A673 (cell line): ENCODE measurements around the gene MEGF6. TPM values are rescaled to one million over a fixed set of nuclear protein-coding genes. Genes with fewer than 3 reads are reported as not detected.

ENCODE experiments used
- BruUV-seq: library from RNA; stranded (reverse); fragments of 400-500 nt; replicated peaks from 2 replicates; lab custom pipeline; 2021; lab: Mats Ljungman, UMichigan
- CTCF ChIA-PET: fragments of 300-600 bp; sonication (Branson Sonifier 250); formaldehyde crosslinking; loops from one replicate; lab custom pipeline; 2022; ENCODE audit warnings: antibody characterized with exemption; lab: Charles Lee
- POLR2A ChIA-PET: fragments of 300-600 bp; sonication (Branson Sonifier 250); formaldehyde crosslinking; loops from one replicate; lab custom pipeline; 2022; ENCODE audit warnings: antibody characterized with exemption; ENCODE audit not compliant: low non-redundant PET; lab: Charles Lee
- DNase-seq: peaks from one replicate; pipeline ENCODE4 v3.0.0-alpha.2; 2015; ENCODE audit warnings: low spot score
- H3K27ac ChIP-seq: fragments of 200-600 bp; sonication (generic); 2 replicates; pipeline ENCODE4 v1.5.1; 2016; ENCODE audit warnings: mixed run types, low read depth, mild to moderate bottlenecking, mixed read lengths, antibody characterized with exemption, low read length; ENCODE audit not compliant: poor library complexity, severe bottlenecking
- H3K27me3 ChIP-seq: fragments of 200-600 bp; sonication (generic); replicated peaks from 2 replicates; pipeline ENCODE4 v1.6.1; 2017; ENCODE audit warnings: mixed run types, low read depth, mild to moderate bottlenecking, mixed read lengths, antibody characterized with exemption, low read length; ENCODE audit not compliant: insufficient read depth, poor library complexity
- H3K36me3 ChIP-seq: fragments of 200-600 bp; sonication (generic); 2 replicates; pipeline ENCODE4 v1.6.1; 2016; ENCODE audit warnings: mixed run types, mild to moderate bottlenecking, mixed read lengths, antibody characterized with exemption, low read length; ENCODE audit not compliant: insufficient read depth, poor library complexity, severe bottlenecking
- H3K4me1 ChIP-seq: fragments of 200-600 bp; sonication (generic); 2 replicates; pipeline ENCODE4 v1.6.1; 2017; ENCODE audit warnings: mixed run types, mild to moderate bottlenecking, mixed read lengths, antibody characterized with exemption, low read length; ENCODE audit not compliant: insufficient read depth, poor library complexity, severe bottlenecking
- H3K4me3 ChIP-seq: fragments of 200-600 bp; sonication (generic); 2 replicates; pipeline ENCODE4 v1.5.1; 2016; ENCODE audit warnings: low read depth, mixed run types, mild to moderate bottlenecking, mixed read lengths, low read length; ENCODE audit not compliant: poor library complexity, severe bottlenecking
- H3K9me3 ChIP-seq: fragments of 200-600 bp; sonication (generic); 2 replicates; pipeline ENCODE4 v1.6.1; 2016; ENCODE audit warnings: mixed run types, low read depth, mild to moderate bottlenecking, mixed read lengths, antibody characterized with exemption, low read length; ENCODE audit not compliant: poor library complexity, severe bottlenecking
- EZH2 ChIP-seq: fragments of 200-600 bp; sonication (generic); IDR thresholded peaks from 2 replicates; pipeline ENCODE4 v1.6.1; 2017; ENCODE audit warnings: borderline replicate concordance, low read depth, mild to moderate bottlenecking, mixed read lengths, antibody characterized with exemption, low read length; ENCODE audit not compliant: poor library complexity, severe bottlenecking
- intact Hi-C: fragments of 100-400 bp; cut with micrococcal nuclease; formaldehyde crosslinking; loops from one replicate; pipeline ENCODE4 v1.10.0; 2022; ENCODE audit not compliant: unreplicated experiment
- total RNA-seq: library from RNA; stranded (reverse); gene quantifications from 2 replicates; pipeline ENCODE4 v1.2.3, GENCODE V29; 2021
- TF ChIP-seq, protein P1 (sequence below): fragments of 300-800, 200-600 bp; sonication (generic); conservative IDR thresholded peaks from 2 replicates; pipeline ENCODE4 v1.5.1; 2017; ENCODE audit warnings: low read depth, mild to moderate bottlenecking, antibody characterized with exemption, low read length, moderate library complexity, mixed read lengths

The MEGF6 gene
- total RNA-seq, 1 experiment from 2014 or later, result 2.8 TPM

- no TSS peak for BruUV-seq
- TF ChIP-seq, protein P1, sequence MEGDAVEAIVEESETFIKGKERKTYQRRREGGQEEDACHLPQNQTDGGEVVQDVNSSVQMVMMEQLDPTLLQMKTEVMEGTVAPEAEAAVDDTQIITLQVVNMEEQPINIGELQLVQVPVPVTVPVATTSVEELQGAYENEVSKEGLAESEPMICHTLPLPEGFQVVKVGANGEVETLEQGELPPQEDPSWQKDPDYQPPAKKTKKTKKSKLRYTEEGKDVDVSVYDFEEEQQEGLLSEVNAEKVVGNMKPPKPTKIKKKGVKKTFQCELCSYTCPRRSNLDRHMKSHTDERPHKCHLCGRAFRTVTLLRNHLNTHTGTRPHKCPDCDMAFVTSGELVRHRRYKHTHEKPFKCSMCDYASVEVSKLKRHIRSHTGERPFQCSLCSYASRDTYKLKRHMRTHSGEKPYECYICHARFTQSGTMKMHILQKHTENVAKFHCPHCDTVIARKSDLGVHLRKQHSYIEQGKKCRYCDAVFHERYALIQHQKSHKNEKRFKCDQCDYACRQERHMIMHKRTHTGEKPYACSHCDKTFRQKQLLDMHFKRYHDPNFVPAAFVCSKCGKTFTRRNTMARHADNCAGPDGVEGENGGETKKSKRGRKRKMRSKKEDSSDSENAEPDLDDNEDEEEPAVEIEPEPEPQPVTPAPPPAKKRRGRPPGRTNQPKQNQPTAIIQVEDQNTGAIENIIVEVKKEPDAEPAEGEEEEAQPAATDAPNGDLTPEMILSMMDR, result no peak
- no peak for TF ChIP-seq EZH2
- intact Hi-C loops, result no loop called here
- CTCF ChIA-PET, result no interaction called here
- H3K9me3 ChIP-seq, result no peaks in the 10 kb centered on the region
- H3K36me3 ChIP-seq, result no peaks in the 10 kb centered on the region
- no peaks in the 10 kb centered on the region for H3K27me3 ChIP-seq
- DNase-seq, result no peak
- POLR2A ChIA-PET, result no interaction called here
- H3K4me3 ChIP-seq, result no peak overlapping the region
- peaks cover 28% of the 10 kb centered on the region for H3K4me1 ChIP-seq
- no peak overlapping the region for H3K27ac ChIP-seq
These were observed 142.8 kb downstream of the MEGF6 start for GRCh38 chr1:3468236-3469103.

DNA sequence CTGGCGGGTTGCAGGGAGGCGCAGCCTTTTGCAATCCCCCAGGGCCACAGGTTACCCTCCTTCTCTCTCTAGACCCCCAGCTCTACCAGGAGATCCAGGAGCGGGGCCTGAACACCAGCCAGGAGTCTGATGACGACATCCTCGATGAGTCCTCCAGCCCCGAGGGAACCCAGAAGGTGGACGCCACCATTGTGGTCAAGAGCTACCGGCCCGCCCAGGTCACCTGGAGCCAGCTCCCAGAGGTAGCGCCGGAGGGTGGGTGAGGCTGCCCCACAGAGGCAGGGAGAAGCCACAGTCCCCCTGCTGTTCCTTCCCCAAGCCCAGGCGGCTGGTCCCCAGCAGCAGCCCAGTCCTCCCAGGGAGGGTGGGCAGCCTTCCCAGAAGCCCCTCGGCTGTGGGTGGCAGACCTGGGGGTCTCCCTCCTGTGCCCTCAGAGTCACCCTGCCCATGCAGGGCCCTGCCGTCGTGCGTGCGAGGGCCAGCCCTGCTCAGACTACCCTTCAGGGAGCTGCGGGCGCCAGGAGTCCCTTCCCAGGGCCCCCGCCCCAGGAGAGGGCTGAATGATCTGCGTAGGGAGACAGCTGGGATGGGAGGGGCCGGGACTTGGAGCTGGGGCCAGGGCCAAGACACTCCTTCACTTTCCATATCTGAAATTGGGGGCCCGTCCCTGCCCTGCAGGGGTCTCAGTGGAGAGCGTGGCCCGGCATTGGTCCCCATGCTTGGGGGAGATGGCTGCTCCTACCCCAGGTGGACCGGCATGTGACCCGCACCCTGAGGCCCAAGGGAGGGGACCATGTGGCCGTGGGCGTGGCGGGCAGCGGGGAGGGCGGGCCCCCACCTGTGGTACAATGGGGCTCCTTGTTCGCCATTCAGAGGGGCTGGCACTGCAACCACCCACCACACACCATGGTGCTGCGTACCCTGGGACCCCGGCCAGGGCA is 143.9 kb downstream of the MEGF6 start:
- POLR2A ChIA-PET, result no interaction called here
- Histone ChIP-seq H3K27me3 (no peaks in the 10 kb centered on the region), H3K27ac (peak overlapping the region; percentile 16), H3K9me3 (no peaks in the 10 kb centered on the region), H3K4me3 (no peak overlapping the region), H3K36me3 (no peaks in the 10 kb centered on the region), H3K4me1 (peaks cover 18% of the 10 kb centered on the region)
- TF ChIP-seq EZH2, result no peak
- TF ChIP-seq, protein P1, result no peak
- no TSS peak for BruUV-seq
- intact Hi-C loops, result no loop called here
- DNase-seq, result no peak
- CTCF ChIA-PET, result interaction anchor here (1.3 kb wide), 1 partner anchor 14 kb away, joined by 4 read pairs; no protein-coding TSS in a partner anchor

- no peak for DNase-seq
- peak overlapping the region; percentile 16 for H3K27ac ChIP-seq
- H3K27me3 ChIP-seq, result no peaks in the 10 kb centered on the region
- no TSS peak for BruUV-seq
- CTCF ChIA-PET, result interaction anchor here (1.3 kb wide), 1 partner anchor 13 kb away, joined by 4 read pairs; no protein-coding TSS in a partner anchor
- H3K9me3 ChIP-seq, result no peaks in the 10 kb centered on the region
- no peak overlapping the region for H3K4me3 ChIP-seq
- POLR2A ChIA-PET, result no interaction called here
- no peaks in the 10 kb centered on the region for H3K36me3 ChIP-seq
- intact Hi-C loops, result no loop called here
- TF ChIP-seq, protein P1, result no peak
- no peak for TF ChIP-seq EZH2
- H3K4me1 ChIP-seq, result peaks cover 10% of the 10 kb centered on the region
These were observed 144.8 kb downstream of the MEGF6 start for GRCh38 chr1:3466366-3467075.
